ENCODE results near the gene CST8. TPM values are rescaled to one million over a fixed set of nuclear protein-coding genes. Genes with fewer than 3 reads are reported as not detected.
"Not testable (repeated sequence)": the region's sequence is repeated elsewhere in the genome, so short reads cannot be mapped to it uniquely, and the experiment has no call there.

The CST8 gene
- total RNA-seq, 2 donors from 2014 or later: not detected

GRCh38 chr20:23455639-23456038, 35.3 kb upstream of the CST8 start:
- Mint-ChIP-seq H3K4me1 (ENCODE audit: low read depth) (peaks cover 17% of the 10 kb centered on the region), H3K9me3 (no peaks in the 10 kb centered on the region), H3K4me3 (no peak overlapping the region), H3K27me3 (ENCODE audit: low read depth) (peaks cover 6% of the 10 kb centered on the region), H3K36me3 (ENCODE audit: insufficient read depth in 2 of 2) (no peaks in the 10 kb centered on the region), H3K27ac (peak overlapping the region; percentile 3)
- ATAC-seq (replicated peaks in 1 of 2): no peak
- no peak for DNase-seq

GRCh38 chr20:23456409-23456808, 34.5 kb upstream of the CST8 start:
- Mint-ChIP-seq H3K27me3 (ENCODE audit: low read depth) (no peaks in the 10 kb centered on the region), H3K36me3 (ENCODE audit: insufficient read depth in 2 of 2) (no peaks in the 10 kb centered on the region), H3K27ac (no peak overlapping the region), H3K9me3 (no peaks in the 10 kb centered on the region), H3K4me1 (ENCODE audit: low read depth) (peaks cover 12% of the 10 kb centered on the region), H3K4me3 (peak overlapping the region in 1 of 2 donors; percentile 13)
- DNase-seq (no peak), ATAC-seq (replicated peaks in 1 of 2) (no peak)

- Mint-ChIP-seq H3K27me3 (ENCODE audit: low read depth) (no peaks in the 10 kb centered on the region), H3K4me1 (ENCODE audit: low read depth) (peaks cover 12% of the 10 kb centered on the region), H3K9me3 (no peaks in the 10 kb centered on the region), H3K36me3 (ENCODE audit: insufficient read depth in 2 of 2) (no peaks in the 10 kb centered on the region), H3K27ac (peak overlapping the region; percentile 45), H3K4me3 (no peak overlapping the region)
- ATAC-seq (replicated peaks in 1 of 2): no peak
- DNase-seq: no peak
These were observed 34.0 kb upstream of the CST8 start for GRCh38 chr20:23456873-23457272.

- Mint-ChIP-seq H3K27ac (no peak overlapping the region), H3K36me3 (ENCODE audit: insufficient read depth in 2 of 2) (peaks cover 0 to 2% of the 10 kb centered on the region in 2 donors), H3K27me3 (ENCODE audit: low read depth) (peaks cover 8% of the 10 kb centered on the region), H3K9me3 (peaks cover 3 to 6% of the 10 kb centered on the region in 2 donors), H3K4me3 (no peak overlapping the region), H3K4me1 (ENCODE audit: low read depth) (peaks cover 12% of the 10 kb centered on the region)
- ATAC-seq (replicated peaks in 1 of 2): peak in 1 of 2 donors; percentile 36
- peak in 1 of 2 donors; percentile 7 for DNase-seq
These were observed 31.3 kb upstream of the CST8 start for GRCh38 chr20:23459461-23460150.

GRCh38 chr20:23461180-23461579, 29.7 kb upstream of the CST8 start:
- ATAC-seq (replicated peaks in 1 of 2) (peak in 1 of 2 donors; percentile 29), DNase-seq (no peak)
- H3K27ac Mint-ChIP-seq: no peak overlapping the region
- no peak overlapping the region for H3K4me3 Mint-ChIP-seq
- H3K4me1 Mint-ChIP-seq (ENCODE audit: low read depth): peaks cover 6% of the 10 kb centered on the region
- peaks cover 0 to 2% of the 10 kb centered on the region in 2 donors for H3K36me3 Mint-ChIP-seq (ENCODE audit: insufficient read depth in 2 of 2)
- peaks cover 3 to 9% of the 10 kb centered on the region in 2 donors for H3K9me3 Mint-ChIP-seq
- peaks cover 9% of the 10 kb centered on the region for H3K27me3 Mint-ChIP-seq (ENCODE audit: low read depth)

- H3K4me1 Mint-ChIP-seq (ENCODE audit: low read depth); ATAC-seq (replicated peaks in 1 of 2); DNase-seq; H3K27ac Mint-ChIP-seq; H3K36me3 Mint-ChIP-seq (ENCODE audit: insufficient read depth in 2 of 2); H3K4me3 Mint-ChIP-seq: not testable (repeated sequence)
- peaks cover 23% of the 10 kb centered on the region for H3K27me3 Mint-ChIP-seq (ENCODE audit: low read depth)
- peaks cover 7 to 17% of the 10 kb centered on the region in 2 donors for H3K9me3 Mint-ChIP-seq
These were observed 24.0 kb upstream of the CST8 start for GRCh38 chr20:23466961-23467360.

- not testable (repeated sequence) for H3K4me3 Mint-ChIP-seq; DNase-seq; H3K9me3 Mint-ChIP-seq; H3K4me1 Mint-ChIP-seq (ENCODE audit: low read depth); H3K36me3 Mint-ChIP-seq (ENCODE audit: insufficient read depth in 2 of 2); ATAC-seq (replicated peaks in 1 of 2); H3K27ac Mint-ChIP-seq
- H3K27me3 Mint-ChIP-seq (ENCODE audit: low read depth): peaks cover 23% of the 10 kb centered on the region
These were observed 18.6 kb upstream of the CST8 start for GRCh38 chr20:23472306-23472705.

GRCh38 chr20:23473293-23473692, 17.6 kb upstream of the CST8 start:
- DNase-seq; ATAC-seq (replicated peaks in 1 of 2); H3K9me3 Mint-ChIP-seq; H3K4me1 Mint-ChIP-seq (ENCODE audit: low read depth); H3K27ac Mint-ChIP-seq; H3K36me3 Mint-ChIP-seq (ENCODE audit: insufficient read depth in 2 of 2); H3K4me3 Mint-ChIP-seq: not testable (repeated sequence)
- peaks cover 23% of the 10 kb centered on the region for H3K27me3 Mint-ChIP-seq (ENCODE audit: low read depth)

GRCh38 chr20:23475395-23475794, 15.5 kb upstream of the CST8 start:
- ATAC-seq (replicated peaks in 1 of 2): no peak
- Mint-ChIP-seq H3K4me1 (ENCODE audit: low read depth) (no peaks in the 10 kb centered on the region), H3K27ac (no peak overlapping the region), H3K4me3 (no peak overlapping the region), H3K36me3 (ENCODE audit: insufficient read depth in 2 of 2) (no peaks in the 10 kb centered on the region), H3K27me3 (ENCODE audit: low read depth) (peaks cover 19% of the 10 kb centered on the region), H3K9me3 (peaks cover 0 to 2% of the 10 kb centered on the region in 2 donors)
- DNase-seq: no peak

GRCh38 chr20:23476015-23476754, 14.7 kb upstream of the CST8 start:
- ATAC-seq (replicated peaks in 1 of 2): no peak
- Mint-ChIP-seq H3K36me3 (ENCODE audit: insufficient read depth in 2 of 2) (no peaks in the 10 kb centered on the region), H3K27me3 (ENCODE audit: low read depth) (peaks cover 16% of the 10 kb centered on the region), H3K27ac (no peak overlapping the region), H3K4me3 (no peak overlapping the region), H3K4me1 (ENCODE audit: low read depth) (no peaks in the 10 kb centered on the region), H3K9me3 (peaks cover 0 to 2% of the 10 kb centered on the region in 2 donors)
- no peak for DNase-seq

- ATAC-seq (replicated peaks in 1 of 2) (no peak), DNase-seq (no peak)
- Mint-ChIP-seq H3K27me3 (ENCODE audit: low read depth) (peaks cover 20% of the 10 kb centered on the region), H3K4me1 (ENCODE audit: low read depth) (no peaks in the 10 kb centered on the region), H3K9me3 (peaks cover 0 to 2% of the 10 kb centered on the region in 2 donors), H3K27ac (no peak overlapping the region), H3K36me3 (ENCODE audit: insufficient read depth in 2 of 2) (no peaks in the 10 kb centered on the region), H3K4me3 (no peak overlapping the region)
These were observed 13.7 kb upstream of the CST8 start for GRCh38 chr20:23477223-23477622.

GRCh38 chr20:23479043-23479442, 11.9 kb upstream of the CST8 start:
- H3K27me3 Mint-ChIP-seq (ENCODE audit: low read depth): peaks cover 16% of the 10 kb centered on the region
- H3K4me3 Mint-ChIP-seq: no peak overlapping the region
- H3K4me1 Mint-ChIP-seq (ENCODE audit: low read depth): no peaks in the 10 kb centered on the region
- H3K36me3 Mint-ChIP-seq (ENCODE audit: insufficient read depth in 2 of 2): no peaks in the 10 kb centered on the region
- DNase-seq: no peak
- H3K27ac Mint-ChIP-seq: no peak overlapping the region
- peaks cover 0 to 2% of the 10 kb centered on the region in 2 donors for H3K9me3 Mint-ChIP-seq
- ATAC-seq (replicated peaks in 1 of 2): no peak

GRCh38 chr20:23482138-23482537, 8.8 kb upstream of the CST8 start:
- H3K27me3 Mint-ChIP-seq (ENCODE audit: low read depth): peaks cover 21% of the 10 kb centered on the region
- H3K27ac Mint-ChIP-seq: no peak overlapping the region
- H3K9me3 Mint-ChIP-seq: peaks cover 0 to 2% of the 10 kb centered on the region in 2 donors
- ATAC-seq (replicated peaks in 1 of 2) (no peak), DNase-seq (no peak)
- H3K4me1 Mint-ChIP-seq (ENCODE audit: low read depth): no peaks in the 10 kb centered on the region
- H3K4me3 Mint-ChIP-seq: no peak overlapping the region
- H3K36me3 Mint-ChIP-seq (ENCODE audit: insufficient read depth in 2 of 2): no peaks in the 10 kb centered on the region

All from activated T-cell treated with anti-CD3 and anti-CD28 coated beads, Interleukin-2, amount 50 U/mL, for 72 hours (primary cell).